NCI-H2081 (cell line): ENCODE data around the gene SLC36A4.
"Not testable (repeated sequence)": the region's sequence is repeated elsewhere in the genome, so short reads cannot be mapped to it uniquely, and the experiment has no call there.

Experiments
- DNase-seq, 2 experiments: peaks; one replicate each; lab custom pipeline; 2025; lab: John Stamatoyannopoulos, UW

The SLC36A4 gene

DNA sequence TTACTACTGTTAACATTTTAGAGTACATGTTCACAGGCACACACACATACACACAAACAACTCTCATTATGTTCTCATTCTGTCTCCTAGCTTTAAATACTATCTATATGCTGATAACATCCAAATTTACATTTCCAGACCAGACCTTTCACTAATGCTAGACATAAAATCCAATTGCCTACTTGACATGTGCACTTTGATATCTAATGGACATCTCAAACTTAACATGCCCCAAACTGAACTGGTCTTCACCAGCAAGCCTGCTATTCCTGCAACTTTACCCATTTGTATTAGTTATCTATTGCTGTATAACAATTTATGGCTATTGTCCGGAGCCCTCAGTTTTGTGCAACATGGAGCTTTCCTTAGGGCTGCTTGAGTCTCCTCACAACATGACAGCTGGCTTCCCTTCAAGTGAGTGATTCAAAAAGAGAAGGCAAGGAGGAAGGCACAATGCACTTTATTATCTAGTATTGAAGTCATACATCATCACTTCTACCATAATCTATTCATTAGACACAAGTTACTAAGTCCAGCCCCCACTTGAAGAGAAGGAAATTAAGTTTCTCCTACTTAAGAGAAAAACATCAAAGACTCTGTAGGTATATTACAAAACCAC, 3.0 kb downstream of the SLC36A4 start:
- no peak for DNase-seq

DNA sequence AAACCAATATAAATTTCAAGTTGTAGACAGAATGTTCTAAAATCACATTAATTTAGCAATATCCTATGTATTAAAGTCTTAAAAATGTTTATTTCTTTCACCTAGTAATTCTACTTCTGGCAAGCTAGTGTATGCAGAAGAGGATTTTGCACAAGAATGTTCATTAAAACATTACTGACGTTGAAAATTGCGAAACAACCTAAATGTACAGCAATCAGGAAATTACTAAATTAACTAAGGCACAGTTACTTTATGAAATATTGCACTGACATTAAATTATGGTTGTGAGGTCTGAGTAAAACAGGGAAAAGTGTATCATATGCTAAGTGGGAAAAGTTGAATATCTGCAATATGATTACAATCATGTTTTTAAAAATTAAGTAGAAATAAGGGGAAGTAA, 4.1 kb downstream of the SLC36A4 start:
- no peak for DNase-seq

DNA sequence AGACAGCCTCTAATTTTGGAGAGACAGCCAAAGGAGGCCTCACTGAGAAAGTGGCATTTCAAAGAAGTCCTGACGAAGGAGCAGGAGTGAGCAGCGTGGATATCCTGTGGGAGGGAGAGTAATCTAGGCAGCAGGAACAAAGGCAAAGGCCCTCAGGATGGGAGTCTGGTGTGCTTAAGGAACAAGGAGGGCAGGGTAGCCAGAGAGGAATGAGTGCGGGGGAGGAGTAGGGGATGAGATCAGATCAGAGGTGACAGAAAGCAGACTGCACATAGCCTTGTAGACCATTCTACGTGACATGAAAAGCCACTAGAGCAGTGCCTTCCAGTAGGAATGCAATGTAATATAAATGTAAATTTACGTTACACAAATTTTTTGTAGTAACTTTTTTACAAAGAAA, 5.6 kb downstream of the SLC36A4 start:
- DNase-seq = no peak

DNA sequence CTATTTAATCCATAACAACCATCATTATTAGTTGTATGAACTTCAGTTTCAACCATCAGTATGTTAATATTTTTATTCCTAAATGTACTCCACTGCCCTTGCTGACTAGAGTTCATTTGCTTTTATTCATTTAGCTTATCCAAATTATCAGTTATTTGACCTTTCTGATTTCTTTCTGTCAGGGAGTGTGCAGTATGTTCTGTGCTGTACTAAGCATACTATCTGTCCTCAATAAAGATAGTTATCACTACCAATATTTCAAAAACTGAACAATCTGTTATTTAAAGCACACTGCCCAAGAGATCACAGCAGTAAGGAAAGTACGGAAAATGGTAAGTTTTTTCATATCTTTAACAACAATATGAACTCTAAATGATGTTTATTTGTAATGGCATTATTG, 8.3 kb downstream of the SLC36A4 start:
- no peak for DNase-seq

DNA sequence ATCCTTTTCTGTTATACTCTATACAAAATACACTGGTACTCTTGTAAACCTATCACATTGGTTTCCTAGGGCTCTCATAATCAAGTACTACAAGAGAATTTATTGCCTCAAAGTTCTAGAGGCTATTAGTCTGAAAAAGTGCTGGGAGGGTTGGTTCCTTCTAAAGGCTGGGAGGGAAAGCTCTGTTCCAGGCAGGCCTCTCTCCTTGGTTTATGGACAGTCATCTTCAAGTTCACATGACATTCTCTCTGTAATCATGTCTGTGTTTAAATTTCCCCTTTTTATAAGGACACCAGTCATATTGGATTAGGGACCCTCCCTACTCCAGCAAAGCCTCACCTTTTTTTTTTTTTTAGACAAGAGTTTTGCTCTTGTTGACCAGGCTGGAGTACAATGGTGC, 9.1 kb downstream of the SLC36A4 start:
- no peak for DNase-seq

DNA sequence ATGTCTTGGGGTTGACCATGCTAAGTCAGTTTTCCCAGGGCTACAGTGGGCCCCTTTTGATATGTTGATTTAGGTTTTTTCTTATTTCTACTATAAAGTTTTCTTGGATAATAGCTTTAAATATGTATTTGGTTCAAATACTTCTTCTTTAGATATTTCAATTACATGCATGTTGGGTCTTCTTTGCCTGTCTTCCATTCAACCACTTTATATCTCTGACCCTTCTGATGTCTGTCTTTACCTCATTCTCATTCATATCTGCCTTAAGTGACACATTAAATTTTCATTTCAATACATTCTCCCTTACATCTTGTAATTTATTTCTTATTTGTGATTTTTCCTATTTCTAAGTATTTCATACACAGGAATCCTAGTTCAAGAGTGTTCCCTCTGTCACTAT, 10.5 kb downstream of the SLC36A4 start:
- no peak for DNase-seq

DNA sequence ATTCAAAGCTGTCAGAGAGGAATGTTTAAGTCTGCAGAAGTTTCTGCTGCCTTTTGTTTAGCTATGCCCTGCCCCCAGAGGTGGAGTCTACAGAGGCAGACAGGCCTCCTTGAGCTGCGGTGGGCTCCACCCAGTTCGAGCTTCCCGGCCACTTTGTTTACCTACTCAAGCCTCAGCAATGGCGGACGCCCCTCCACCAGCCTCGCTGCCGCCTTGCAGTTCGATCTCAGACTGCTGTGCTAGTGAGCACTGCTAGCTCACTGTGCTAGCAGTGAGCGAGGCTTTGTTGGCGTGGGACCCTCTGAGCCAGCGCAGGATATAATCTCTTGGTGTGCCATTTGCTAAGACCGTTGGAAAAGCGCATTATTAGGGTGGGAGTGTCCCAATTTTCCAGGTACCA, 19.9 kb downstream of the SLC36A4 start:
- DNase-seq = not testable (repeated sequence)

DNA sequence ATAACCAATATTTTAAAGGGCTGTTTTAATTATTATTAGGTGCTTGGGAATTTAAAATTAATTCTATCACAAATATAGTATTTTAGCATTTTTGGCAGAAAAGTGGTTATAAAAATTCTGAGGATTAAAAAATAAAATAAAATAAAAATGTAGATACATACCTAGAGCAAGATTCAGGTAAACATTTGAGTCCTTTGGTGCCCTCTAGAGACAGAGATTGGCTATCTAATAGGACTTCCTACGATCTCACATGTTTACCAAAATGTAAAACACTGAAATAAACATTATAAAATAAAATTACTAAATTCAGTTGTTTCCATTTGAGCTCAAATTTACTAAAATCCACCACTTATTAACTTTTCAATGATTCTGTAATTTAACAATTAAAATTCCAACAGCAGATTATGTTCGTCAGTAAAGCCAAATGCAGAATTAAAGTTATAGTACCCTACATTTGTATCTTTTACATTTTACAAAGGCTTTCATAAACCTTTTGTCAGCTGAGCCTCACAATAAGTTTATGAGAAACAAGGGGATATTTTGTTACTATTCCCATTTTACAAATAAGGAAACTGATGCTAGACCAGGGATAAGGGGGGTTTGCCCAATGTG, 27.7 kb downstream of the SLC36A4 start:
- peak; percentile 21 to 27 for DNase-seq

DNA sequence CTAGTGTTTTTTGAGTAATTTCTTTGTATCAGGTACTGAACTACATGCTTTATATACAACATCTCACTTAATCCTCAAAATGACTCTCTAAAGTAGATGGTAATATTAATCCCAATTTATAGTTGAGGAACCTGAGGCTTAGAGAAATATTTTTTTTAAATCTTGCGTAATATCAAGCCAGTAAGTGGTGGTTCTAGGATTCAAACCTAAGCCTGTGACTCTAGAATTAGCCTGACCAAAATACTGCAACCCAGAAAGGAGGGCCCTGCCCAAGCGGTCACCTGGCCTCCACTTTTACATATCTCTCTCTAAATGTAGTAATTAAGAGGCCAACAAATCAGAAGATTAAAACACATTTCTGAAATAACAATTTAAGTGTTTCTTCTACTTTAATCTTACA, 28.6 kb downstream of the SLC36A4 start:
- no peak for DNase-seq

DNA sequence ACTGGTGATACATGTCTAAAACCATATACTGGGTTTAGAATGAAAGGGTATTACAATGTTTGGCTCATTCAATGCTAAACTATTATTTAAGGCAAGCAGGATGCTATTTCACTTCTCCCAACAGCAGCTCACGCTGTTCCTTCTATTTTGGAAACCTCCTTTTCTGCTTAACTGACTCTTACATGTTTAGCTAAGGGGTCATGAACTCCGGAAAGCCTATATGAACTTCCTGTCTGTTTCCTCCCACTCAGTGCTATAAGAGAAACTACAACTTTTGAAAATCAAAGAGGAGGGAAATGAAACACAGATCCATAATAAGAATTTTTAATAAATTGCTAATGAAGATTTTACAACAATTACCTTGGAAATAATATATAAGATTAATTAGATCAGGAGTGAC, 30.9 kb downstream of the SLC36A4 start:
- DNase-seq = no peak

DNA sequence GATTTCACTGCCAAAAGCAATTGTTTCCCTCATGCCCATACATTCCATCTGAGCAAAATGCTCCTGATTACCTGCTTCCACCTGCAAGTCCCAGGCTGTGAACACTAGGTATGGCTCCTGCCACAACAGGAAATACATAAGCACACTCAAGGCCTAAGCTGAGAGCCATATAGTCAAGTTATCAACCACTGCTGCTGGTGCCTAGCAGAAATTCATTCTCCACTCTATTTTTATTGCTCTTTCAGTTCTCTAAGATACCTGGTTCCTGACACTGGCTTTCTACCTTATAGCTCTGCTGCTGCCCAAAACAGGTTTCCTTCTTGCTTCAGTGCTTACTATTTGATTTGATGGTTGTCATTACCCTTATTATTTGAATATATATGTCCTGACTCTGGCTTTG, 31.6 kb downstream of the SLC36A4 start:
- peak in 1 of 2 experiments; percentile 10 for DNase-seq

DNA sequence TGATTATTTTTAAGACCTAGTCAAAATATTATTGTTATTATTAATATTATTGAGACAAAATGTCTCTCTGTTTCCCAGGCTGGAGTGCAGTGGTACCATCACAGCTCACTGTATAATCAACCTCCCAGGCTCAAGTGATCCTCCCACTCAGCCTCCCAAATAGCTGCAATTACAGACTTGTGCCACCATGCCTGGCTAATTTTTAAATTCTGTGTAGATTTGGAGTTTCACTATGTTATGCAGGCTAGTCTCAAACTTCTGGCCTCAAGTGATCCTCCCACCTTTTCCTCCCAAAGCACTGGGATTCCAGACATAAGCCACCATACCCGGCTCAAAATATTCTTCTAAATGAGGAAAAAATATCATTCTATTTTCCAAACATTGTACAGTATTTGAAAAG, 37.0 kb downstream of the SLC36A4 start:
- DNase-seq = no peak

DNA sequence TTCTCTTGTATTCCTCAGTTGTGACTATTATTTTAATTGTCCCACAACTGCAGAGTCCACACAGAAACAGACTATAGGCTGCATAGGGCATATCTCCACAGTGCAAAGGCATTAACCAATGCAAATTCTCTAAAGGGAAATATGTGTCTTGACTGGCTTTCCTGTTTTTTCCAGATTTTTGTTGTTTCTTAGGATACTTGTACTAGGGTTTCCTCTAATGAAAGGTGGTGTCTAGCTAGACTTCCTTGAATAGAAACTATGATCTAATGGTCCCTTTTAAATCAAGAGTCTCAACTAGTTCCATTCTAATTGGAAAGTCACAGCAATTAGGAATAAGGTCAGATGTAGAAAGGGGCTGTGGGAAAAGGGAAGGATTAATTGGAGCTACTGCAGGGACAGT, 37.6 kb downstream of the SLC36A4 start:
- no peak for DNase-seq

DNA sequence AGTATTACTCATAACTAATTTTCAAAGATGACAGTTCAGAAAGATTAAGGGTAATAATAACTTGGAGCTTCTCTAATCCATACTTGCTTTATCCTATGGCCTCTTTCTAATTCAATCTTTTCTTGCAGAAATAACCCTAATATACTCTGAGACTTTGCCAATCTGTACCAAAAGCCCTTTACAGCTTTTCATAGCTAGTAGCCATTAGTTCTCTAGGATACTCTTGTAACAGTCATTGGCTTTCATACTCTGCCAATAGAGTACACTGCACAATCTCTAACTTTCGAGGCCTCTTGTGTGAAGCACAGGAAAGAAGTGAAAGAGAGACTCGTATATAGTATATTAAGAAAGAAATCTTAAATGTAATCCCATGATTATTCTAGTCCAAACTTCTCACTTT, 38.1 kb downstream of the SLC36A4 start:
- no peak for DNase-seq

DNA sequence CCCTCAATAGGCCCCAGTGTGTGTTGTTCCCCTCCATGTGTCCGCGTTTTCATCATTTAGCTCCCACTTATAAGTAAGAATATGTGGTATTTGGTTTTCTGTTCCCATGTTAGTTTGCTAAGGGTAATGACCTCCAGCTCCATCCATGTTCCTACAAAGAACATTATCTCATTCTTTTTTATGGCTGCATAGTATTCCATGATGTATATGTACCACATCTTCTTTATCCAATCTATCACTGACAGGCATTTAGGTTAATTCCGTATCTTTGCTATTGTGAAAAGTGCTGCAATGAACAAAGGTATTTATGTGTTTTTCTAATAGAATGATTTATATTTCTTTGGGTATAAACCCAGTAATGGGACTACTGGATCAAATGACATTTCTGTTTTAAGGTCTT, 42.1 kb downstream of the SLC36A4 start:
- no peak for DNase-seq

DNA sequence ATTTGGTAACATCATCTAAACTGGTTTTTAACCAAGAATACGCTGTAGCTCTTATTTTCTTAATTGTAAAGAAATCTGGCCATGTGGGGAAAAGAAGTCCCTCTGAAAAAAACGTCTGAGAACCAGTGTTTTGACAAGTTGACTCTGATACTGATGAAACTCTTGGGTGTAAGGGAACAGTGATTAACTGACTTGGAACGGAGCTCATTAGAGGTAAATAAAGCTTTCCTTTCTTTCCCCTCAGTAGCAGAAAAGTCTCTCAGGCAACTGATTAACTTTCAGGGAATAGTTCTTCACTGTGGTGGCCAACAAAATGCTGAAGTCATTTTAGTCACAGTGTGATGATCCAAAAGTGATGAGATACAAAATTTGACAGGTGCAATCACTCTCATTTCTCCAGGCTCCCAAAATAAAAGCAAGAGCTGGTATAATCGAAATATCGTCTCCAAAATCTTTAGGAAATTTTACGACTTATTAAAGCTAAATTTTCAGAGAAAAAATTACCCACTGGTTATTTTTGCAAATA, 52.3 kb downstream of the SLC36A4 start:
- no peak for DNase-seq

DNA sequence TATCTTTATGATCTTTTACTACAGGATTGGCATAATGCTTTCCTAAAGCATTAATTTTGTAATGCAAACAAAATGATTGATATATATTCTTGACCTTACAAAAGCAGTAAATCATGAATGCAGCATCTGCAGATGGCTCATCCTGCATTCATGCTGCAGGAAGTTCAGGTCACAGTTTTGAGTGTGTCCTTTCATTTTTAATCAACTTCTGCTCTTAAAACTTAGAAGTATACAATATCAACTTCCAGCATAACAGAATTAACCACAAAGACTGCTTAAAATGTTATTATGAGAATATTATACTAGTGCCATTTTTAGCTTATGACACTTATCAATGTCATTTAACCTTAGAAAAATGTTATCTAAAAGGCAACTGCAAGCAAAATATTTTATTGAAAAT, 54.0 kb downstream of the SLC36A4 start:
- no peak for DNase-seq

DNA sequence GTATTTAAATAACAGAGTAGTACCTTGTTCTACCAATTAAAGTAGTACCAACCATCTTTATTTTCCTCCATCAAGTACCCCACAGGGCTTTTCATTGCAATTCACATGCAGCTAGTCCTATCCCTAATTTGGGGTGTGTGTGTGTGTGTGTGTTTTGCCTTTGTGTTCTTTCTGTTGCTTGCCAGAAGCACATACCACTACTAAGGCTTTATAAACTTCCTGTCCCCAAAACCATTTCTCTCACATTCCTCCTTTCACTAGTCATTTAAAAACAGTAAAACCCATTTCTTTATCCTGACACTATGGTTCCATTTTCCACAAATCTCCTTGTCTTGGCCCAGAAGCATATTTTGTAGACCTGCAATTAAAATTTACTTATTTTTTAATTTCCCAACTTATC, 54.6 kb downstream of the SLC36A4 start:
- DNase-seq = no peak

DNA sequence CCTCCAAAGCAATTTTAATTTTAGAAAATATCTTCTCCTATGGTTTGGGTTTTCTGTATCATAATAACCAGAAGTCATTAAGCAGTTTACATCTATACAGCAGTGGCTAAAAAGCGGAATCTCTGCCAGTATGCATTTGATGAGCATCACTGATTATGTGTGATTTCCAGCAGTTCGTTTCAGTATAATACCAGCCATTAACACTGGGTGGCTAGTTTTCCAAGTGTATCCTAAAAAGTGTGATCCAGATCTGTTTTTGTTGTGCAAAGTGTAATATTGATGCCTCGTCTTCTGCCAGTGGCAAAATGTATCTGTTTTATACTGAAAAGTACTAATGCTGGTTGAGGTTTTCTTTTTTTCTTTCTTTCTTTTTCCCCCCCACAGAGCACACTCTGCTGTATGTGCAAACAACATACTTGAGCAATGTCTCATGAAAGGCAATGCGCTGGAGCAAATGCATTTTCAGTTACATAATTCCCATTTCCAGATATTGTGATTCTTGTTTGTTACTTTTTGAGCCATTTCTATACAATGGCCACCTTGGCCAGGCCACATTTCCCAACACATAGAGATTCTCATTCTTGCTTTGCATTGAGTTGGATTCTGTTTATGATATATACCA, 64.2 kb downstream of the SLC36A4 start:
- DNase-seq = no peak

DNA sequence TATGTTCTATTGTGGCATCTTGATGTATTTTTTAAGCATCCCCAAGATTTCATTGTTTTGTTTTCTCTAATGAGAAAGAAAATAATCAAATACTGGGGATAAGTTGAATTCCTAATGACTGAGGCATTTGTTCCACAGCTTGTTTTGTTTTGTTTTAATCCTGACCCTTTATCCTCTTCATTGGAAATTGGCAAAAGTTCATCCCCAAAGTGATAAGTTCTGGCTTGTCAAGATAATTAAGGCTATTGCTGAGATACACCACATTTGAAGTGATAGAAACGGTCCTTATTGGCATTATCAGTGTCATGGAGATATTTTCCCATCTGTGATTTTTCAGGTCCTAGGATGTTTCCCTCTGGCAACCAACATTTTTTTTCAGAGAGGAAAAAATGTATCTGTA, 65.0 kb downstream of the SLC36A4 start:
- no peak for DNase-seq

DNA sequence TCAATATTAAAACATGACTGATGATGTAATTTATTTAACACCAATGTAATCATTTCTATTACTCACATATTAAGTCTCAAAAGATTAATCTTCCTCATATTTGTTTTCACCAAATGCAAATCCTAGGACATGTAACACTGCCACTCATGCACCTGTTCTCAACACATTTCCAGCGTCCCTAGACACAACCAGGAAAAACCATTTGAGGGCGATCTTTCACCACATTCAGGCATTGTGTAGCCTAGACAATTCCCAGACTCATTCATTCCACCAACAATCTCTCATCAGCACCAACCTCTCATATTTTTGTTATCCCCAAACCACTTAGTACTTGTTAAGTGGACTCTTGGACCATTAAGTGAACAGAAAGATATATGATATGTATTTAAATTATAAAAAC, 66.1 kb downstream of the SLC36A4 start:
- peak; percentile 50 to 78 for DNase-seq

DNA sequence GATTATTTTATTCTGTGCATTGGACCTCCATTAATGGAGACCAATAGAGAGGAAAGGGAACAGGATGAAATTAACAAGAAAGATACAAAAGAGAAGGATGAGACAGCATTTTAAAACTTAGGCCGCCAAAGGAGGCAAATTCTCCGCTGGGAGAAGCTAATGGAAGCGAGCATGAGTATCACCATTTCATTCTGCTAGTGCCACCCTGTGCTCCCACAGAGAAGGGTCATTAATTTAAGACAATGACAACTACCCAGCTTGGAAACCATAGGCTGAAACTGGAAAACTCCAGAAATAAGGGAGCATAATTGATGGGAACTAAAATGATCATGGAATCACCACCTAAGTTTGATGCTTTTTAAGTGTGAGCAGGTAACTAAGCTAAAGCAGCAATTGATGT, 69.2 kb downstream of the SLC36A4 start:
- no peak for DNase-seq

DNA sequence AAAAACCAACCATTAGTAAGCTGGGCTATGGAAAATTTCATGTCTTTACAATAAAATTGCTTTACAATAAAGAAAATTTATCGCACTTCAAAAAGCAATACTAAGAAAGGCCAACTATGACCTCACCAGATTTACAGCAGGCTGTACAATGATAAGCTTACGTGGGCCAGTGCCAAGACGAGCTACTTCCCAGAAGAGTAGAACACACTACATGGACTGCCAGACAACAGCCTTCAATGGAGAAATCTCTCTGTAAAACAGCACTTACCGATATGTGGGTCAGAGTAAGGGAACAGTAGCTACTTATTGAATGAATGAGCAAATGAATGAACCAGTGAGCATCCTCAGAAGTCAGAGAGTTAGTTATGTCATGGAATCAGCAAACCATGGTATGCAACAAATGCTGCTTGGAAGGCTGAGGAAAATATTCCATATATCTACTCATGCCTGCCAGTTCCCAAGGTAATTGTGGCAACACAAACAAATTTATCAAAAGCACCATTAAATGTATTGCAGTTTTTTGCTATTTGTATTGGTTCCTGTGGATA, 74.4 kb downstream of the SLC36A4 start:
- no peak for DNase-seq
